ENCODE measurements around the gene HCN3. TPM values are rescaled to one million over a fixed set of nuclear protein-coding genes. Genes with fewer than 3 reads are reported as not detected.

HCN3 gene
- total and polyA plus RNA-seq, 2 of the 13 experiments (the other 11 are each of a cell fraction or from before 2014, with no cell fraction given) = 2.4 to 10.2 TPM

DNA sequence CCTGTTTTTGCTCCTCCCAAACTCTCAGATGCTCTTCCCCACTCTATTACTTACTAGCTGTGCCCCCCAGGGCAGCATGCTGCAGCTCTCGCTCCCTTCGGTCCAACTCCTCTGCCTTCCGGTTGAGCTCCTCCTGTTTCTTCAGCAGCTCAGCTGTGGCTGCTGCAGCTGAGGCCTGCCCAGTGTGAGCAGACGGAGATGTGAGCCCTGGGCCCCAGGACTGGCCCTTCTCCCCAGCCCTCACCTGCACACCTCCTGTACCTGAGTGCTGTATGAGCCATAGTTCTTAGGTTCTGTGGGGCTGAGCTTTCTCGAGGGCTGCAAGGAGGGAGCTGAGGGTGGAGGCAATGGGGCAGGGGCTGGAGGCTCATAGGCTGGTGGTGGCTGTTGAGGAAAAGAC is 17.0 kb upstream of the HCN3 start (continued):
- TF ChIP-seq ZNF552 (CRISPR knock-in tag; IDR thresholded peaks at IDR 0.05; ENCODE audit: borderline replicate concordance) = no peak
- no peak for TF ChIP-seq ZNF207 (IDR thresholded peaks at IDR 0.05; ENCODE audit: borderline replicate concordance)
- TF ChIP-seq, protein P1, sequence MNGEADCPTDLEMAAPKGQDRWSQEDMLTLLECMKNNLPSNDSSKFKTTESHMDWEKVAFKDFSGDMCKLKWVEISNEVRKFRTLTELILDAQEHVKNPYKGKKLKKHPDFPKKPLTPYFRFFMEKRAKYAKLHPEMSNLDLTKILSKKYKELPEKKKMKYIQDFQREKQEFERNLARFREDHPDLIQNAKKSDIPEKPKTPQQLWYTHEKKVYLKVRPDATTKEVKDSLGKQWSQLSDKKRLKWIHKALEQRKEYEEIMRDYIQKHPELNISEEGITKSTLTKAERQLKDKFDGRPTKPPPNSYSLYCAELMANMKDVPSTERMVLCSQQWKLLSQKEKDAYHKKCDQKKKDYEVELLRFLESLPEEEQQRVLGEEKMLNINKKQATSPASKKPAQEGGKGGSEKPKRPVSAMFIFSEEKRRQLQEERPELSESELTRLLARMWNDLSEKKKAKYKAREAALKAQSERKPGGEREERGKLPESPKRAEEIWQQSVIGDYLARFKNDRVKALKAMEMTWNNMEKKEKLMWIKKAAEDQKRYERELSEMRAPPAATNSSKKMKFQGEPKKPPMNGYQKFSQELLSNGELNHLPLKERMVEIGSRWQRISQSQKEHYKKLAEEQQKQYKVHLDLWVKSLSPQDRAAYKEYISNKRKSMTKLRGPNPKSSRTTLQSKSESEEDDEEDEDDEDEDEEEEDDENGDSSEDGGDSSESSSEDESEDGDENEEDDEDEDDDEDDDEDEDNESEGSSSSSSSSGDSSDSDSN (CRISPR knock-in tag; IDR thresholded peaks at IDR 0.05) = no peak
- TF ChIP-seq ZNF724P (CRISPR knock-in tag; IDR thresholded peaks at IDR 0.05; ENCODE audit: borderline replicate concordance) = no peak
- TF ChIP-seq SIN3A (IDR thresholded peaks at IDR 0.05; ENCODE audit: borderline replicate concordance, low read depth, low read length) = no peak
- TF ChIP-seq, protein P2, sequence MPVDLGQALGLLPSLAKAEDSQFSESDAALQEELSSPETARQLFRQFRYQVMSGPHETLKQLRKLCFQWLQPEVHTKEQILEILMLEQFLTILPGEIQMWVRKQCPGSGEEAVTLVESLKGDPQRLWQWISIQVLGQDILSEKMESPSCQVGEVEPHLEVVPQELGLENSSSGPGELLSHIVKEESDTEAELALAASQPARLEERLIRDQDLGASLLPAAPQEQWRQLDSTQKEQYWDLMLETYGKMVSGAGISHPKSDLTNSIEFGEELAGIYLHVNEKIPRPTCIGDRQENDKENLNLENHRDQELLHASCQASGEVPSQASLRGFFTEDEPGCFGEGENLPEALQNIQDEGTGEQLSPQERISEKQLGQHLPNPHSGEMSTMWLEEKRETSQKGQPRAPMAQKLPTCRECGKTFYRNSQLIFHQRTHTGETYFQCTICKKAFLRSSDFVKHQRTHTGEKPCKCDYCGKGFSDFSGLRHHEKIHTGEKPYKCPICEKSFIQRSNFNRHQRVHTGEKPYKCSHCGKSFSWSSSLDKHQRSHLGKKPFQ (CRISPR knock-in tag; IDR thresholded peaks at IDR 0.05; ENCODE audit: insufficient replicate concordance) = no peak
- TF ChIP-seq KDM5A (IDR thresholded peaks at IDR 0.05; ENCODE audit: borderline replicate concordance, low read length) = no peak
- TF ChIP-seq, protein P3, sequence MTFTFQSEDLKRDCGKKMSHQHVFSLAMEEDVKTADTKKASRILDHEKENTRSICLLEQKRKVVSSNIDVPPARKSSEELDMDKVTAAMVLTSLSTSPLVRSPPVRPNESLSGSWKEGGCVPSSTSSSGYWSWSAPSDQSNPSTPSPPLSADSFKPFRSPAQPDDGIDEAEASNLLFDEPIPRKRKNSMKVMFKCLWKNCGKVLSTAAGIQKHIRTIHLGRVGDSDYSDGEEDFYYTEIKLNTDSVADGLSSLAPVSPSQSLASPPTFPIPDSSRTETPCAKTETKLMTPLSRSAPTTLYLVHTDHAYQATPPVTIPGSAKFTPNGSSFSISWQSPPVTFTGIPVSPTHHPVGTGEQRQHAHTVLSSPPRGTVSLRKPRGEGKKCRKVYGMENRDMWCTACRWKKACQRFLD (CRISPR knock-in tag; IDR thresholded peaks at IDR 0.05; ENCODE audit: borderline replicate concordance) = no peak
